Measurements from ENCODE around the gene GLIS2.

DNA sequence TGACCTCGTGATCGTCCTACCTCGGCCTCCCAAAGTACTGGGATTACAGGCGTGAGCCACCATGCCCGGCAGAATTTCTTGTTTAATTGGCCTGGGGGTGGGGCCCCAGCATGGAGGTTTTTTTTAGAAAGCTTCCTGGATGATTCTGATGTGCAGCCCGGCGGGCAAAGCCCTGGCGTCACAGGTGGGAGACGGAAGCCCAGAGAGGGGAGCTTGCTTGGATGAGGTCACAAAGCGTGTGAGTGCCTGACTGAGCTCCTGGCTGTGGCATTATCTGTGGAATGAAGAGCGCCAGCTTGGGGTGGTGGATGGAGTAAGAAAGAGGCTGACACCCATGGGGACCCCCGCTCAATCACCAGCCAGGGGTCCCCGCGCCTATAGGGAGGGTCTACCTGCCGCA lies 59.9 kb downstream of the GLIS2 start:
- TF ChIP-seq, protein P1, sequence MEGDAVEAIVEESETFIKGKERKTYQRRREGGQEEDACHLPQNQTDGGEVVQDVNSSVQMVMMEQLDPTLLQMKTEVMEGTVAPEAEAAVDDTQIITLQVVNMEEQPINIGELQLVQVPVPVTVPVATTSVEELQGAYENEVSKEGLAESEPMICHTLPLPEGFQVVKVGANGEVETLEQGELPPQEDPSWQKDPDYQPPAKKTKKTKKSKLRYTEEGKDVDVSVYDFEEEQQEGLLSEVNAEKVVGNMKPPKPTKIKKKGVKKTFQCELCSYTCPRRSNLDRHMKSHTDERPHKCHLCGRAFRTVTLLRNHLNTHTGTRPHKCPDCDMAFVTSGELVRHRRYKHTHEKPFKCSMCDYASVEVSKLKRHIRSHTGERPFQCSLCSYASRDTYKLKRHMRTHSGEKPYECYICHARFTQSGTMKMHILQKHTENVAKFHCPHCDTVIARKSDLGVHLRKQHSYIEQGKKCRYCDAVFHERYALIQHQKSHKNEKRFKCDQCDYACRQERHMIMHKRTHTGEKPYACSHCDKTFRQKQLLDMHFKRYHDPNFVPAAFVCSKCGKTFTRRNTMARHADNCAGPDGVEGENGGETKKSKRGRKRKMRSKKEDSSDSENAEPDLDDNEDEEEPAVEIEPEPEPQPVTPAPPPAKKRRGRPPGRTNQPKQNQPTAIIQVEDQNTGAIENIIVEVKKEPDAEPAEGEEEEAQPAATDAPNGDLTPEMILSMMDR (IDR thresholded peaks at IDR 0.05; ENCODE audit: insufficient read depth, low read length), result no peak
- TF ChIP-seq, protein P2, sequence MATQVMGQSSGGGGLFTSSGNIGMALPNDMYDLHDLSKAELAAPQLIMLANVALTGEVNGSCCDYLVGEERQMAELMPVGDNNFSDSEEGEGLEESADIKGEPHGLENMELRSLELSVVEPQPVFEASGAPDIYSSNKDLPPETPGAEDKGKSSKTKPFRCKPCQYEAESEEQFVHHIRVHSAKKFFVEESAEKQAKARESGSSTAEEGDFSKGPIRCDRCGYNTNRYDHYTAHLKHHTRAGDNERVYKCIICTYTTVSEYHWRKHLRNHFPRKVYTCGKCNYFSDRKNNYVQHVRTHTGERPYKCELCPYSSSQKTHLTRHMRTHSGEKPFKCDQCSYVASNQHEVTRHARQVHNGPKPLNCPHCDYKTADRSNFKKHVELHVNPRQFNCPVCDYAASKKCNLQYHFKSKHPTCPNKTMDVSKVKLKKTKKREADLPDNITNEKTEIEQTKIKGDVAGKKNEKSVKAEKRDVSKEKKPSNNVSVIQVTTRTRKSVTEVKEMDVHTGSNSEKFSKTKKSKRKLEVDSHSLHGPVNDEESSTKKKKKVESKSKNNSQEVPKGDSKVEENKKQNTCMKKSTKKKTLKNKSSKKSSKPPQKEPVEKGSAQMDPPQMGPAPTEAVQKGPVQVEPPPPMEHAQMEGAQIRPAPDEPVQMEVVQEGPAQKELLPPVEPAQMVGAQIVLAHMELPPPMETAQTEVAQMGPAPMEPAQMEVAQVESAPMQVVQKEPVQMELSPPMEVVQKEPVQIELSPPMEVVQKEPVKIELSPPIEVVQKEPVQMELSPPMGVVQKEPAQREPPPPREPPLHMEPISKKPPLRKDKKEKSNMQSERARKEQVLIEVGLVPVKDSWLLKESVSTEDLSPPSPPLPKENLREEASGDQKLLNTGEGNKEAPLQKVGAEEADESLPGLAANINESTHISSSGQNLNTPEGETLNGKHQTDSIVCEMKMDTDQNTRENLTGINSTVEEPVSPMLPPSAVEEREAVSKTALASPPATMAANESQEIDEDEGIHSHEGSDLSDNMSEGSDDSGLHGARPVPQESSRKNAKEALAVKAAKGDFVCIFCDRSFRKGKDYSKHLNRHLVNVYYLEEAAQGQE (IDR thresholded peaks at IDR 0.05; ENCODE audit: insufficient replicate concordance, low read depth), result no peak
- TF ChIP-seq POLR2AphosphoS5 (IDR thresholded peaks at IDR 0.05; ENCODE audit: low read depth), result no peak
- TF ChIP-seq GABPA (IDR thresholded peaks at IDR 0.05; ENCODE audit: low read depth), result no peak
- no peak for TF ChIP-seq SPI1 (IDR thresholded peaks at IDR 0.05; ENCODE audit: borderline replicate concordance, low read depth)

Data from HL-60 (cell line).